Fibroblast of villous mesenchyme (primary cell): ENCODE data around the gene LMBR1. TPM values are rescaled to one million over a fixed set of nuclear protein-coding genes. Genes with fewer than 3 reads are reported as not detected.

Source experiments
- DNase-seq: peaks from one replicate; pipeline ENCODE4 v3.0.0-alpha.2; 2010; ENCODE audit warnings: low read depth
- H3K4me3 ChIP-seq: 2 replicates; pipeline ENCODE4 v1.5.1; 2011; ENCODE audit warnings: low read depth, mild to moderate bottlenecking, low read length
- total RNA-seq: library from RNA; depleted of rRNA; stranded (reverse); fragments of >200 nt; gene quantifications from 2 replicates; pipeline ENCODE4 v1.2.3, GENCODE V29; 2012
- TF ChIP-seq, protein P1 (sequence below): IDR thresholded peaks from 2 replicates; pipeline ENCODE4 v1.5.1; 2012; ENCODE audit warnings: low read depth, mild to moderate bottlenecking, low read length; ENCODE audit not compliant: insufficient read depth

The LMBR1 gene
- total RNA-seq, 1 donor, result 43.6 TPM

DNA sequence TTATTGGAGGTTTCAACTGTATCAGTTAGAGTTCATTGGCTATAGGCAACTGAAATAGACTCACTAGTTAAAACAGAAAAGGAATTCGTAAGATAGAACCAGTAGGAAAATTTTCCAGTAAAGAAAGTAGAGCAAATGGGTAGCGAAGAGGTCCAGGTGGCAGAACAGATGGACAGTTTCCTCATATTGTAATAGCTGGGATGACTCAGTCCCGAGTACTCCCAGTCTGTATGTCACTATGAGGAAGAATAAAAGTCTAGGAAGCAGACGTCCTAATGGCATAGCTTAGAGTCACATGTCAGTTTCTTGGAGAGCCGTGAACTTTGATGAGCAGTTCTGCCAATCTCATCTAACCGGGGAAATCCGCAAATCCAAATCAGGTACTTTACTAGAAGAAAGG, 157.1 kb downstream of the LMBR1 start:
- peak; percentile 9 for DNase-seq
- TF ChIP-seq, protein P1, sequence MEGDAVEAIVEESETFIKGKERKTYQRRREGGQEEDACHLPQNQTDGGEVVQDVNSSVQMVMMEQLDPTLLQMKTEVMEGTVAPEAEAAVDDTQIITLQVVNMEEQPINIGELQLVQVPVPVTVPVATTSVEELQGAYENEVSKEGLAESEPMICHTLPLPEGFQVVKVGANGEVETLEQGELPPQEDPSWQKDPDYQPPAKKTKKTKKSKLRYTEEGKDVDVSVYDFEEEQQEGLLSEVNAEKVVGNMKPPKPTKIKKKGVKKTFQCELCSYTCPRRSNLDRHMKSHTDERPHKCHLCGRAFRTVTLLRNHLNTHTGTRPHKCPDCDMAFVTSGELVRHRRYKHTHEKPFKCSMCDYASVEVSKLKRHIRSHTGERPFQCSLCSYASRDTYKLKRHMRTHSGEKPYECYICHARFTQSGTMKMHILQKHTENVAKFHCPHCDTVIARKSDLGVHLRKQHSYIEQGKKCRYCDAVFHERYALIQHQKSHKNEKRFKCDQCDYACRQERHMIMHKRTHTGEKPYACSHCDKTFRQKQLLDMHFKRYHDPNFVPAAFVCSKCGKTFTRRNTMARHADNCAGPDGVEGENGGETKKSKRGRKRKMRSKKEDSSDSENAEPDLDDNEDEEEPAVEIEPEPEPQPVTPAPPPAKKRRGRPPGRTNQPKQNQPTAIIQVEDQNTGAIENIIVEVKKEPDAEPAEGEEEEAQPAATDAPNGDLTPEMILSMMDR, result no peak
- no peak overlapping the region for H3K4me3 ChIP-seq

DNA sequence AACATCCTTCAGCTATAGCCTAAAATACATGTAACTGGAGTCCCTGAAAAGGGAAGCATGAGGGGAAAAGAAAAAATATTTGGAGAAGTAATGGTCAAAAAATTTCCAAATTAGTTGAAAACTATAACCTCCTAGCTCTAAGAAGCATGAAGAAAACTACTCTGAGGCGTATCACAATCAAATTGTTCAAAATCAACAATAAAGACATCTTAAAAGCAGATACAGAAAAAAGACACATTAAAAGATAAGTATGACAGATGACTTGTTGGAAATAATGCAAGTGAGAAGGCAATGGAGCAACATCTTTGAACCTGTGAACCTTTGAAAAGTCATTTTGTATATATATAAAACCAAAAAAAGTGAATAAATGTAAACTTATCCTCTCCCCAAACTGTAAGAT, 159.3 kb downstream of the LMBR1 start:
- TF ChIP-seq, protein P1, result no peak
- H3K4me3 ChIP-seq, result no peak overlapping the region
- no peak for DNase-seq

DNA sequence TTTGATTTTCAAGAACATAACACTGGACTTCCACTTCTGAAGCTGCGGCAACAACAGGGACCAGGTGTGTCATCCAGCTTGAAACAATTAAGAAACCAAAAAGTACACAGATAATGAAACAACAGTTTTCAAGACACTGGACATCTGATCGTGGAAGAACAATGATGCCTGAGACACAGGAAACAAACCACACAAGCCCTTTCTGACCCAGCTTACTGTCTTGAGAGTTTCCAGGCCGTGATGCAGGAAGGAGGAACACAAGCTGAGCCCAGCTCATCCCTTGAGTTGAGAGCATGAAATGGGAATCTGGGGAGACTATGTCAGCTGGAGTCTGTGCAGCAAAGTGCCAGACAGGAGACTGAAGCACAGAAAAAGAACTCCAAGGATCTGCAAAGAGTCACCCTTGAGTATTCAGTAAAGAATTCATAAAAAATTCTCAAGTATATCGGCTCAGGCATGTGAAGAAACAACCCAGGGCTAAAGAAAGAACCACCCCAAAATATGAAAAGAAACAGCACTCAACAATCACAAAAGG, 160.8 kb downstream of the LMBR1 start:
- DNase-seq, result peak; percentile 1
- H3K4me3 ChIP-seq, result no peak overlapping the region
- TF ChIP-seq, protein P1, result no peak

DNA sequence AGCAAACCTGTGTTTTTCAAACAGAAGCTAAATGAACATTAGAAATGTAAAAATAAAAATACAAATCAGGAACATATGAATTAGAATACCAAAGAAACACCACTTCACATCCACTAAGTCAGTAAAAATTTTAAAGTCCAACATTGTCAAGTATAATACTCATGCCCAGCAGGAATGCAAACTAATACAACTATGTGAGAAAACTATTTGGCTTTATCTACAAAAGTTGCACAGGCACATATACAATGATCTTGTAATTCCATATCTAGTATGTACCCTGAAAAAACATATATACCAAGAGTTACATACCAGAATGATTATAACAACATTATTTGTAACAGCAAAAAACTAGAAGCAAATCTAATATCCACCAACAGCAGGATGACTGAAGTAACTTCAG, 161.3 kb downstream of the LMBR1 start:
- TF ChIP-seq, protein P1, result no peak
- no peak overlapping the region for H3K4me3 ChIP-seq
- DNase-seq, result no peak

DNA sequence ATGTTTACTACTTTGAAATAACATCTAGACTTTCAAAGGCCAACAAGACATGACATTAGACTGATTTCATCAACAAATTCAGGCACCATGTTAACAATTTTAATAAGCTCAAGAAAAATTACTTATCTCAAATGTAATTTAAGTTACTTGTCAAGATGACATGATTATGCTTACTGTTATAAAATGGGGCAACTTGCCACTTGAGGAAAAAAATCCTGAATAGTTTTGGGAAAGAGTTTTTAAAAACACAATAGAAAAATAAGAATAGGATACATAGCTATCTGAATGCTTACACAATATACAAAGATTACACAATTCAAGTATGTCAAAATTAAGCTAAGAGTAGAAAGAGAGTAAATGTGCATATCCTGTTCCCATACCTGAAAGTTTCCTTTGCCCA, 167.0 kb downstream of the LMBR1 start:
- TF ChIP-seq, protein P1, result no peak
- H3K4me3 ChIP-seq, result no peak overlapping the region
- DNase-seq, result peak; percentile 33

DNA sequence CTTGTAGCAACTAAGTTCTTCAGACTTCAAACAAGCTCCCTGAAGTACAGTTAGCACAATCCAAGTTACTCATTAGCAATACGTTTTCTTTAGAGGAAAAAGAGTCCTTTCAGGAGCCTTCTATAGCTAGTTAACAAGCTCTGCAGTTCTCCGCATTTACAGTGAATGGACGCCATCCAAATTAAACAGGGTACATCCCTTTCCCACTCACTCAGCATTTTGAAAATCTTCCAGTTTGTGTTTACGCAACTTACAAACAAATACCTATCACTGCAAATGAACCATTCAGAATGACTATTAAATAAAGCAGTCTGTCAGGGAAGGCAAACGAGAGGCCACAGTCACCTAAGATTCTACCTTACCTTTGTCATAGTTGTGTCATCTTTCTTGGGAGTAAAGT, 167.9 kb downstream of the LMBR1 start:
- H3K4me3 ChIP-seq, result no peak overlapping the region
- TF ChIP-seq, protein P1, result no peak
- peak; percentile 80 for DNase-seq

DNA sequence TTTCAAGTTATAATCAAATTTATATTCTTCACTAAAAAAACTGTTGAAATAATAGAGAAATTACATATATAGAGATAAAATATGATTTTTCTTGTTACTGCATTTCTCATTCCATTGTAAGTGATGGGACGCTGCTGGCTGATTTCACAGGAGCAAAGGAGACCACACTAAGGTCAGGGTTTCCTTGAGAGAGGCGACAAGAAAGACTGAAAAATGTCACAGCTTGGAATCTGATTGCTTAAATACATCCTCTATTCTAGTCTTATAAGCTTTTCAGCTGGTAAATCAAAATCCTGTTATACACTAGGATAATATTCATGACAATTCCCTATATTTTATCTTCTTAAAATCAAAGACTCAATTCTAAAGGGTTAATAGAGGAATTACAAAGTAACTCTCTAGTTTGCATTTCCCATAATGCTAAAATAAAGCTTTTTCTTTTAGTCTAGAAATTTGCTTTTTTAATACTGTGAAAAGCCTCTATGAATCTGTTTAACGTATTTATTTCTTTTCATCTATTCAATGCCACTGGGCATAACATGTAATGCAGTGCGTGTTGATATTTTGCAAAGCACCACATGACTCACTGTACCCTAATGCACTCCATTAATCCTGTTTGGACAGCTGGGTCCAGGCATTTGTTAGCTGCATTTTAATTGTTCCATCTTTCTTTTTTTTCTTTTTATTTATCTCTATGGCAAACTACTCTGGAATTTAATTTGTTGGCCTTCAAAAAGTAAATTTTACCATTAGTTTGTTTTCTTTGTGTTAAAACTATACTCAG, 170.7 kb downstream of the LMBR1 start:
- TF ChIP-seq, protein P1, result no peak
- DNase-seq, result no peak
- H3K4me3 ChIP-seq, result no peak overlapping the region
